Activated CD8-positive, alpha-beta T cell treated with anti-CD3 and anti-CD28 coated beads for 36 hours (primary cell): ENCODE measurements around the gene STUM. TPM values are rescaled to one million over a fixed set of nuclear protein-coding genes. Genes with fewer than 3 reads are reported as not detected.

ENCODE experiments used
- ATAC-seq: fragments of 200-7000 bp; cut with Tn5 transposase; one replicate; pipeline ENCODE4 v1.10.0; 2021; ENCODE audit warnings: mild to moderate bottlenecking, moderate library complexity
- CTCF ChIA-PET: fragments of 350-600 bp; sonication (Branson Sonifier 250); formaldehyde crosslinking; loops from one replicate; lab custom pipeline; 2021; ENCODE audit warnings: antibody characterized with exemption; lab: Charles Lee
- POLR2A ChIA-PET: fragments of 350-600 bp; sonication (Branson Sonifier 250); formaldehyde crosslinking; loops from one replicate; lab custom pipeline; 2021; ENCODE audit warnings: antibody characterized with exemption; lab: Charles Lee
- DNase-seq: peaks from one replicate; pipeline ENCODE4 v3.0.0-alpha.2; 2020
- H3K27ac Mint-ChIP-seq: one replicate; pipeline ENCODE4 v1.8.0; 2021; ENCODE audit warnings: mild to moderate bottlenecking, mixed read lengths
- H3K27me3 Mint-ChIP-seq: one replicate; pipeline ENCODE4 v1.8.0; 2021; ENCODE audit warnings: mixed read lengths
- H3K36me3 Mint-ChIP-seq: one replicate; pipeline ENCODE4 v1.8.0; 2021; ENCODE audit warnings: low read depth, mixed read lengths
- H3K4me1 Mint-ChIP-seq: one replicate; pipeline ENCODE4 v1.8.0; 2021; ENCODE audit warnings: low read depth, mixed read lengths
- H3K4me3 Mint-ChIP-seq: one replicate; pipeline ENCODE4 v1.8.0; 2021; ENCODE audit warnings: mild to moderate bottlenecking, moderate library complexity, mixed read lengths
- H3K9me3 Mint-ChIP-seq: one replicate; pipeline ENCODE4 v1.8.0; 2021; ENCODE audit warnings: mixed read lengths
- CTCF ChIP-seq: fragments of 200-600 bp; IDR thresholded peaks from one replicate; pipeline ENCODE4 v1.8.0; 2022; ENCODE audit warnings: antibody characterized with exemption, mild to moderate bottlenecking
- intact Hi-C: fragments of 100-400 bp; cut with micrococcal nuclease; formaldehyde crosslinking; loops from one replicate; pipeline ENCODE4 v1.10.0; 2022
- total RNA-seq, 2 experiments: library from RNA; stranded (reverse); gene quantifications; one replicate each; pipeline ENCODE4 v1.2.3, GENCODE V29; 2021

Gene STUM
- total RNA-seq, 2 experiments from 2014 or later = not detected

GRCh38 chr1:226601456-226601855 lies 52.9 kb downstream of the STUM start:
- Mint-ChIP-seq H3K4me1 (peaks cover 3% of the 10 kb centered on the region), H3K9me3 (no peaks in the 10 kb centered on the region), H3K36me3 (no peaks in the 10 kb centered on the region), H3K27me3 (no peaks in the 10 kb centered on the region), H3K4me3 (no peak overlapping the region), H3K27ac (no peak overlapping the region)
- CTCF ChIA-PET = interaction anchor here (1.1 to 1.6 kb wide), 2 partner anchors 25 to 86 kb away, joined by 3 to 4 read pairs; no protein-coding TSS in a partner anchor
- POLR2A ChIA-PET = no interaction called here
- intact Hi-C loops = no loop called here
- DNase-seq (no peak), ATAC-seq (no peak)
- no peak for TF ChIP-seq CTCF

DNA sequence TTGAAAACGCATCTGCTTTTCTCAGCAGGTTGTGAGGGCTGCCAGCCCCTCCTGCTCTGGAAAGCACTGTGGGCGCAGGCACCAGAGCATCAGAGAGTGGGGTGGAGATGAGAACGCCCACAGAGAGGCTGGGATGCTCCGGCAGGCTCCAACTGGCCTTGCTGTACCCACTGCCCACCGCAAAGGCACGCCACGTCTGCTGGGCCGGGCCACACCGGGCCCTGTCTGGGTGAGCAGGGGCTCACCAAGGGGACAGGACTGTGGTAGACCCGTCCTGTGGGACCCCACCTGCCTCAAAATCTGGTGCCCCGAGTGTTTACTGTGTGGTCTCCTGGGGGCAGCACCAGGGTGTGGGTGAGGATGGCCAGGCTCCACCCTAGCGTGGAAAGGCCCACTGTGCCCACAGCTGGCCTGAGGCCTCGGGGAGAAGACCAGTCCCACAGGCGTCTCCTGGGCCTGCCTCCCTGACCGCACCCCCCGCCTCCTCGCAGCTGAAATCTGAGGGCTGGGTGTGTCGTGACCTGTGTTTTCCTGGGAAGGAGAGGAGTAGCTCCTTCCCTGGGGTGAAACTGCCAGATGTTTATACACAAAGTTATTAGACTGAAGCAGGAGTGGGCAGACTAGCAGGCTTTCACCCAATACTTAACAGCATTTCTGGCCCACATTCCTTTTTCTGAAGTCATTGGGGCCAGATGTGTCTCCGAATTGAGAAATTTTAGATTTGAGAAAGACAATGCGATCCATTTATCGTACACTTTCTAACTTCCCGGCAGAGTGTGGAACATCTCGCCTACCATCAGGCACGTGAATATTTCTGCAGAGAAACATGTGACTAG lies 53.8 kb downstream of the STUM start:
- Mint-ChIP-seq H3K9me3 (no peaks in the 10 kb centered on the region), H3K27me3 (no peaks in the 10 kb centered on the region), H3K36me3 (no peaks in the 10 kb centered on the region), H3K4me1 (peaks cover 3% of the 10 kb centered on the region), H3K27ac (no peak overlapping the region), H3K4me3 (no peak overlapping the region)
- no peak for TF ChIP-seq CTCF
- ChIA-PET CTCF (interaction anchor here (0.6 to 1.6 kb wide), 2 partner anchors 85 to 178 kb away, joined by 3 read pairs; no protein-coding TSS in a partner anchor), POLR2A (no interaction called here)
- DNase-seq = no peak
- ATAC-seq = no peak
- intact Hi-C loops = no loop called here

GRCh38 chr1:226603022-226603857 lies 54.7 kb downstream of the STUM start:
- no peak for DNase-seq
- Mint-ChIP-seq H3K36me3 (no peaks in the 10 kb centered on the region), H3K27me3 (no peaks in the 10 kb centered on the region), H3K4me3 (no peak overlapping the region), H3K9me3 (no peaks in the 10 kb centered on the region), H3K4me1 (peaks cover 3% of the 10 kb centered on the region), H3K27ac (no peak overlapping the region)
- no peak for TF ChIP-seq CTCF
- intact Hi-C loops = no loop called here
- POLR2A ChIA-PET = no interaction called here
- CTCF ChIA-PET = interaction anchor here (0.6 to 1.6 kb wide), 2 partner anchors 84 to 179 kb away, joined by 3 read pairs; no protein-coding TSS in a partner anchor
- no peak for ATAC-seq

- H3K4me3 Mint-ChIP-seq = no peak overlapping the region
- H3K27me3 Mint-ChIP-seq = no peaks in the 10 kb centered on the region
- TF ChIP-seq CTCF = no peak
- ATAC-seq = no peak
- H3K4me1 Mint-ChIP-seq = peaks cover 3% of the 10 kb centered on the region
- POLR2A ChIA-PET = no interaction called here
- CTCF ChIA-PET = no interaction called here
- H3K36me3 Mint-ChIP-seq = no peaks in the 10 kb centered on the region
- H3K27ac Mint-ChIP-seq = no peak overlapping the region
- no peak for DNase-seq
- intact Hi-C loops = no loop called here
- H3K9me3 Mint-ChIP-seq = no peaks in the 10 kb centered on the region
Measured at GRCh38 chr1:226603858-226604559, 55.4 kb downstream of the STUM start.
